ENCODE data around the gene ITGB4. TPM values are rescaled to one million over a fixed set of nuclear protein-coding genes. Genes with fewer than 3 reads are reported as not detected.
A peak's percentile ranks its signal among the peaks of the same experiment; 100 is the strongest.

The ITGB4 gene
- total and polyA plus RNA-seq, 10 of the 15 experiments (the other 5 are each of a cell fraction or from before 2014, with no cell fraction given) = 0.06 to 1.6 (median 0.27) TPM; not detected in 2

- TF ChIP-seq TCF3 (IDR thresholded peaks at IDR 0.05; ENCODE audit: borderline replicate concordance, insufficient read depth, low read depth, low read length) (0 out of 2 replicates have a peak, but pooled peaks have one; percentile 55), SIN3A (IDR thresholded peaks at IDR 0.05; ENCODE audit: low read depth, low read length) (no peak; the same call in 1 of the 2 replicates), ZNF592 (IDR thresholded peaks at IDR 0.05) (no peak), TAF1 (IDR thresholded peaks at IDR 0.05; ENCODE audit: borderline replicate concordance, low read depth, low read length) (no peak), KAT2A (conservative IDR thresholded peaks at IDR 0.05; ENCODE audit: control insufficient read depth, low read depth, low read length) (no peak), PKNOX1 (IDR thresholded peaks at IDR 0.05) (no peak), CEBPB (IDR thresholded peaks at IDR 0.05; ENCODE audit: borderline replicate concordance in 1 of 2, low read depth in 2 of 2, low read length in 2 of 2) (no peak), POLR2A (IDR thresholded peaks at IDR 0.05; ENCODE audit: low read depth, low read length) (no peak), CTCF (IDR thresholded peaks at IDR 0.05 in 2 of 3, conservative IDR thresholded peaks at IDR 0.05 in 1 of 3; ENCODE audit: control insufficient read depth in 2 of 3, extremely low read depth in 1 of 3, insufficient read depth in 1 of 3, low read depth in 3 of 3, low read length in 3 of 3) (peak; percentile 58 to 71 (median 59)), NFYA (IDR thresholded peaks at IDR 0.05; ENCODE audit: borderline replicate concordance, low read depth, low read length) (no peak), ZBTB40 (IDR thresholded peaks at IDR 0.05; ENCODE audit: borderline replicate concordance) (no peak), SMC3 (IDR thresholded peaks at IDR 0.05; ENCODE audit: borderline replicate concordance, low read length) (no peak), WRNIP1 (IDR thresholded peaks at IDR 0.05; ENCODE audit: borderline replicate concordance, low read depth, low read length) (no peak), ZNF687 (IDR thresholded peaks at IDR 0.05) (no peak)
Observed at GRCh38 chr17:75778861-75779249, 57.6 kb downstream of the ITGB4 start (continued).
